Tibial nerve (tissue), 4 donors: Measurements from ENCODE around the gene WDR36.

Experiments used
- EP300 ChIP-seq, 2 donors: sonication (generic); formaldehyde crosslinking; IDR thresholded peaks; one replicate each; pipeline ENCODE4 v1.6.1; 2017; ENCODE audit warnings: antibody characterized with exemption in 2 of 2, mild to moderate bottlenecking in 1 of 2
- POLR2A ChIP-seq, 2 donors: fragments of 450-650 bp; IDR thresholded peaks; one replicate each; pipeline ENCODE4 v1.6.1; 2017; ENCODE audit warnings: antibody characterized with exemption in 2 of 2, mild to moderate bottlenecking in 2 of 2, moderate library complexity in 2 of 2
- TF ChIP-seq, protein P1 (sequence below), 5 experiments: fragments of 200-600 bp in 3 of 5; fragments of 450-650 bp in 2 of 5; sonication (generic) in 3 of 5; IDR thresholded peaks; one replicate each; pipeline ENCODE4 v1.5.1; 2016 to 2019; ENCODE audit warnings: antibody characterized with exemption in 5 of 5, mild to moderate bottlenecking in 3 of 5, moderate library complexity in 2 of 5

DNA sequence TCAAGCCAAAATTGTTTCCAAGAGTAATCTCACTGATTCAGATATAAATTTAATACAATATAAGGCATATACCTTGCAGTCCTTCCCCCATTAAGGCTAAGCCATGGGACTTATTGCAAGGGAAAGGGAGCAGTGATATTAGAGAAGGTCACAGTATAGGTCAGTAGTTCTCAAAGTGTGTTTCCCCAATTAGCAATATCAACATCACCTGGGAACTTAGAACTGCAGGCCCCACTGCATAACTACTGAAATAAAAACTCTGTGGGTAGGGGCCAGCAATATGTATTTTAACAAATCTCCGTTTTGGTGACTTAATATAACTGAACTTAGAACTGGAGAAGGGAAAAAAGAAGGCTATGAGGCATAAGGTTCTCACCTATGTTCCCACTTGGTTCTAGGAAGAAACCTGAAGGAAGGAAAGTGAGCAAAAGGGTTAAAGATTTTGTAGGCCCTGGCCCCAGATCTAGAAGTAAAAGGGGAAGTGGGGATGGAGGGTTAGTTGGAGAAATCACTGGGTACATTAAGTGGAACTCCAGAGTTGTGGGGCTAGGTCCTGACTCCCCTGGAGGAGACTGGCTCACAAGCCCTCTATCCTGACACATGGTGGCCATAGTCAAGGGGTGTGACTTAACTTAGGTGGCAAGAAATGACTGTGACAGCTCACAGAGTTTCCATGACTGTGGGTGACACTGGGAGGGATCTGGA is 40.7 kb downstream of the WDR36 start:
- TF ChIP-seq EP300 (IDR thresholded peaks at IDR 0.05) = no peak
- TF ChIP-seq, protein P1, sequence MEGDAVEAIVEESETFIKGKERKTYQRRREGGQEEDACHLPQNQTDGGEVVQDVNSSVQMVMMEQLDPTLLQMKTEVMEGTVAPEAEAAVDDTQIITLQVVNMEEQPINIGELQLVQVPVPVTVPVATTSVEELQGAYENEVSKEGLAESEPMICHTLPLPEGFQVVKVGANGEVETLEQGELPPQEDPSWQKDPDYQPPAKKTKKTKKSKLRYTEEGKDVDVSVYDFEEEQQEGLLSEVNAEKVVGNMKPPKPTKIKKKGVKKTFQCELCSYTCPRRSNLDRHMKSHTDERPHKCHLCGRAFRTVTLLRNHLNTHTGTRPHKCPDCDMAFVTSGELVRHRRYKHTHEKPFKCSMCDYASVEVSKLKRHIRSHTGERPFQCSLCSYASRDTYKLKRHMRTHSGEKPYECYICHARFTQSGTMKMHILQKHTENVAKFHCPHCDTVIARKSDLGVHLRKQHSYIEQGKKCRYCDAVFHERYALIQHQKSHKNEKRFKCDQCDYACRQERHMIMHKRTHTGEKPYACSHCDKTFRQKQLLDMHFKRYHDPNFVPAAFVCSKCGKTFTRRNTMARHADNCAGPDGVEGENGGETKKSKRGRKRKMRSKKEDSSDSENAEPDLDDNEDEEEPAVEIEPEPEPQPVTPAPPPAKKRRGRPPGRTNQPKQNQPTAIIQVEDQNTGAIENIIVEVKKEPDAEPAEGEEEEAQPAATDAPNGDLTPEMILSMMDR (IDR thresholded peaks at IDR 0.05) = no peak
- TF ChIP-seq POLR2A (IDR thresholded peaks at IDR 0.05) = no peak
